HepG2 (cell line): Measurements from ENCODE around the gene ZNF30. TPM values are rescaled to one million over a fixed set of nuclear protein-coding genes. Genes with fewer than 3 reads are reported as not detected.
A peak's percentile ranks its signal among the peaks of the same experiment; 100 is the strongest.

Experiments used
- ATAC-seq: fragments of 200-7000 bp; cut with Tn5 transposase; 3 replicates; pipeline ENCODE4 v1.9.1; 2020; ENCODE audit warnings: mild to moderate bottlenecking, moderate library complexity
- BruUV-seq: library from RNA; stranded (reverse); fragments of 400-500 nt; replicated peaks from 2 replicates; lab custom pipeline; 2021; lab: Mats Ljungman, UMichigan
- CTCF ChIA-PET: fragments of 300-600 bp; formaldehyde crosslinking; extraction: SDS; loops from one replicate; lab custom pipeline; 2021; ENCODE audit warnings: low total read pairs, inconsistent platforms, low intra/inter-chr PET ratio; lab: Yijun Ruan, JAX
- POLR2A ChIA-PET: fragments of 350-600 bp; sonication (Branson Sonifier 250); formaldehyde crosslinking; loops from one replicate; lab custom pipeline; 2020; ENCODE audit warnings: antibody characterized with exemption, inconsistent platforms; lab: Yijun Ruan, JAX
- DNase-seq: peaks from one replicate; pipeline ENCODE4 v3.0.0-alpha.2; 2015; ENCODE audit warnings: low spot score
- FAIRE-seq: peaks from 3 replicates; lab custom pipeline; 2011; peaks lifted over from hg19 to GRCh38; lab: Jason Lieb, UNC
- H2AFZ ChIP-seq: one replicate; pipeline ENCODE4 v1.6.1; 2011; ENCODE audit warnings: low read length, inconsistent platforms
- H3K27ac ChIP-seq: fragments of 300-600 bp; 3 replicates; pipeline ENCODE4 v1.8.0; 2011; ENCODE audit warnings: mixed run types, mild to moderate bottlenecking, mixed read lengths, low read length, inconsistent platforms; ENCODE audit not compliant: insufficient read depth; ENCODE audit errors: extremely low read length
- H3K27me3 ChIP-seq, 2 experiments: fragments of 200-600 bp in 1 of 2; 2 replicates in 1 of 2; 3 replicates in 1 of 2; pipeline versions ENCODE4 v1.6.0 to v1.8.0; 2011; ENCODE audit warnings: low read length in 2 of 2, mild to moderate bottlenecking in 2 of 2, moderate library complexity in 2 of 2, inconsistent platforms in 1 of 2; ENCODE audit not compliant: insufficient read depth in 2 of 2, control insufficient read depth in 1 of 2
- H3K36me3 ChIP-seq, 2 experiments: fragments of 200-600 bp in 1 of 2; replicated peaks in 1 of 2; 2 replicates in 1 of 2; 3 replicates in 1 of 2; pipeline versions ENCODE4 v1.5.1 to v1.8.0; 2011; ENCODE audit warnings: low read length in 2 of 2, inconsistent platforms in 1 of 2; ENCODE audit not compliant: insufficient read depth in 2 of 2, control insufficient read depth in 1 of 2
- H3K4me1 ChIP-seq: 2 replicates; pipeline ENCODE4 v1.5.1; 2012; ENCODE audit warnings: low read length, inconsistent platforms; ENCODE audit not compliant: insufficient read depth
- H3K4me2 ChIP-seq: 2 replicates; pipeline ENCODE4 v1.6.0; 2011; ENCODE audit warnings: low read depth, low read length, inconsistent platforms
- H3K4me3 ChIP-seq, 3 experiments: fragments of 200-600 bp in 1 of 3; sonication (generic), shearing (Covaris generic) in 1 of 3; replicated peaks in 1 of 3; 2 replicates each; pipeline ENCODE4 v1.5.1; 2011 to 2016; ENCODE audit warnings: low read length in 3 of 3, inconsistent platforms in 2 of 3, low read depth in 2 of 3, mild to moderate bottlenecking in 2 of 3, control low read depth in 1 of 3, mixed read lengths in 1 of 3; ENCODE audit not compliant: insufficient read depth in 1 of 3
- H3K79me2 ChIP-seq: one replicate; pipeline ENCODE4 v1.6.1; 2011; ENCODE audit warnings: low read length, inconsistent platforms; ENCODE audit not compliant: insufficient read depth
- H3K9ac ChIP-seq: 2 replicates; pipeline ENCODE4 v1.6.0; 2011; ENCODE audit warnings: mild to moderate bottlenecking, low read depth, low read length, inconsistent platforms; ENCODE audit not compliant: insufficient read depth
- H3K9me3 ChIP-seq: 2 replicates; pipeline ENCODE4 v1.5.1; 2012; ENCODE audit warnings: mild to moderate bottlenecking, low read length
- H4K20me1 ChIP-seq: 2 replicates; pipeline ENCODE4 v1.6.0; 2011; ENCODE audit warnings: inconsistent platforms, mild to moderate bottlenecking, low read length, moderate library complexity; ENCODE audit not compliant: insufficient read depth
- CCAR2 ChIP-seq: fragments of 200-400 bp; formaldehyde crosslinking; optimal IDR thresholded peaks from 2 replicates; pipeline ENCODE3; 2018; ENCODE audit warnings: low read depth, mild to moderate bottlenecking, low read length, moderate library complexity
- CEBPB ChIP-seq: IDR thresholded peaks from 2 replicates; pipeline ENCODE4 v1.6.1; 2011; ENCODE audit warnings: low read depth, low read length, improper control_type of control experiment, borderline replicate concordance
- CHCHD3 ChIP-seq: sonication (generic); formaldehyde crosslinking; IDR thresholded peaks from 2 replicates; pipeline ENCODE4 v1.8.0; 2022; ENCODE audit warnings: mild to moderate bottlenecking, missing genetic modification reagents, moderate library complexity
- TAF15 ChIP-seq: fragments of 200-400 bp; formaldehyde crosslinking; IDR thresholded peaks from one replicate; pipeline ENCODE4 v1.6.1; 2018; ENCODE audit warnings: mild to moderate bottlenecking, low read depth, low read length; ENCODE audit not compliant: poor library complexity, severe bottlenecking
- ZNF569 ChIP-seq: sonication (generic); formaldehyde crosslinking; IDR thresholded peaks from 2 replicates; pipeline ENCODE4 v1.5.0; 2020; ENCODE audit warnings: mild to moderate bottlenecking, missing genetic modification reagents, moderate library complexity, borderline replicate concordance
- ZNF772 ChIP-seq: sonication (generic); formaldehyde crosslinking; IDR thresholded peaks from 2 replicates; pipeline ENCODE4 v1.5.0; 2020; ENCODE audit warnings: mild to moderate bottlenecking, missing genetic modification reagents
- WGBS: methylation state at CpG from one replicate; pipeline ENCODE4 v1.1.6; 2017; ENCODE audit warnings: low lambda C conversion rate; 5-methylcytosine and 5-hydroxymethylcytosine counted together
- in situ Hi-C: cut with HindIII; loops from 2 replicates; pipeline ENCODE4 v1.10.0; 2017; ENCODE audit warnings: low pct_unique_long_range_greater_than_20kb; ENCODE audit not compliant: extremely low pct_ligation_motif_present
- intact Hi-C: fragments of 100-400 bp; cut with micrococcal nuclease; formaldehyde crosslinking; loops from one replicate; pipeline ENCODE4 v1.10.0; 2022; ENCODE audit not compliant: unreplicated experiment
- polyA plus RNA-seq, 8 experiments: library from polyadenylated mRNA; depleted of rRNA in 3 of 8; stranded (reverse) in 7 of 8; unstranded in 1 of 8; fragments of >200 nt; fragmentation: Illumina TruSeq in 4 of 8; extraction: Trizol in 4 of 8; gene quantifications; 2 replicates each; pipeline versions ENCODE4 v1.2.1 to v1.2.3, GENCODE V29; 2011 to 2016; ENCODE audit warnings: low read depth in 4 of 8, missing spikeins in 1 of 8, mixed read lengths in 1 of 8; ENCODE audit not compliant: insufficient read depth in 1 of 8
- total RNA-seq, 5 experiments: library from RNA; depleted of rRNA; stranded (reverse); fragments of >200 nt; fragmentation: Illumina TruSeq; extraction: Trizol; gene quantifications; 2 replicates each; pipeline ENCODE4 v1.2.3, GENCODE V29; 2016; ENCODE audit warnings: low read depth in 1 of 5

Gene ZNF30
- total and polyA plus RNA-seq, 2 of the 13 experiments (the other 11 are each of a cell fraction or from before 2014, with no cell fraction given), result 2.3 to 4.4 TPM

DNA sequence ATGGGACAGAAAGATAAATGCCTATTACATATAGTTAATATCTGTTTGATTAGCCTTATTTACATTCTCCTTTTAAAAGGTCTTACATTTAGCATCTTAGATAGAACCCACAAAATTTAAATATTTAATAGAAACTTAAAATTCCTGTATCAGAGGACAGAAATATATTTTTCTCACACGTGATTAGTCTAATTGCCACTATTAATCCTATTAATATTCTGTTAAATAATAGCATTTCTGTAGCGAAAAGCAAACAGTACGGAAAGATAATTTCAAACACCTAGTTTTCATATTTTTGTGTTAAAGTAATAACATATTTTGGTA, 380 bp upstream of the ZNF30 start:
- H3K4me3 ChIP-seq, result peak overlapping the region in 2 of 3 experiments; percentile 65 to 77; a peak in 3 of 6 replicates

DNA sequence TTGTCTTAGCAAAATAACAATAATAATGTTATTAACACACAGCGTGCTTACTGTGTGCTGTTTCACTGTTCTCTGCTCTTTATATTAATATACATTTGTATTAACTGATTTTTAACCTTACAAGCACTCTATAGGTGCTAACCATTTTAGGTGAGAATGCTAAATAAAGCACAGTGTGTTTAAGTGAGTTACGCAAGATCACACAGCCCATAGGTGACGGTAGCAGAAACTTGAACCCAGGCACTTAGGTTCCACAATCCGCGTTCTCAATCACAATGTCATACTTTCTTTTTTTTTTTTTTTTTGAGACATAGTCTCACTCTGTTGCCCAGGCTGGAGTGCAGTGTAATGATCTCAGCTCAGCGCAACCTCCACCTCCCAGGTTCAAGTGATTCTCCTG, 5.8 kb downstream of the ZNF30 start:
- WGBS, result 96% methylated on average over 6 of the region's 6 CpGs
- H2AFZ ChIP-seq, result no peak overlapping the region
- no peak overlapping the region for H3K9ac ChIP-seq
- CTCF ChIA-PET, result no interaction called here
- POLR2A ChIA-PET, result no interaction called here
- H3K36me3 ChIP-seq, result peaks cover 7 to 12% of the 10 kb centered on the region in 2 experiments; a peak in 3 of 5 replicates
- ATAC-seq (no peak), FAIRE-seq (no peak), DNase-seq (no peak)
- no peaks in the 10 kb centered on the region for H3K79me2 ChIP-seq
- BruUV-seq, result no TSS peak
- H3K27ac ChIP-seq, result no peak overlapping the region
- H4K20me1 ChIP-seq, result no peaks in the 10 kb centered on the region
- intact Hi-C loops (no loop called here), in situ Hi-C loops (no loop called here)
- no peaks in the 10 kb centered on the region for H3K27me3 ChIP-seq
- H3K4me3 ChIP-seq, result no peak overlapping the region
- no peak overlapping the region for H3K4me2 ChIP-seq
- H3K4me1 ChIP-seq, result peaks cover 5% of the 10 kb centered on the region; the same call in 1 of the 2 replicates
- no peak for TF ChIP-seq CCAR2
- TF ChIP-seq ZNF772 (CRISPR knock-in tag), result no peak
- TF ChIP-seq CEBPB, result peak; percentile 55; the same call in 1 of the 2 replicates
- H3K9me3 ChIP-seq, result no peaks in the 10 kb centered on the region

More for the DNA sequence above, 380 bp upstream of the ZNF30 start:
- intact Hi-C loops, result loop anchor here (1.0 kb wide), 1 partner anchor 193 kb away; no protein-coding TSS in a partner anchor
- H3K4me1 ChIP-seq, result peaks cover 15% of the 10 kb centered on the region
- H3K4me2 ChIP-seq, result peak overlapping the region; percentile 83
- no TSS peak for BruUV-seq
- 42% methylated on average over 3 of the region's 3 CpGs for WGBS
- no peaks in the 10 kb centered on the region for H3K36me3 ChIP-seq
- no peaks in the 10 kb centered on the region for H3K79me2 ChIP-seq
- TF ChIP-seq ZNF569 (CRISPR knock-in tag) (no peak), TAF15 (no peak), CHCHD3 (no peak)
- H2AFZ ChIP-seq, result peak overlapping the region; percentile 20
- in situ Hi-C loops, result no loop called here
- ATAC-seq (no peak), FAIRE-seq (no peak), DNase-seq (no peak)
- H3K9ac ChIP-seq, result peak overlapping the region; percentile 35; the same call in 1 of the 2 replicates
- ChIA-PET CTCF (no interaction called here), POLR2A (interaction anchor here (0.6 to 1.8 kb wide), 4 partner anchors 37 to 193 kb away, joined by 3 to 10 read pairs (median 5); partner anchors contain the start of gene ZNF181)
- H3K27ac ChIP-seq, result no peak overlapping the region
- no peaks in the 10 kb centered on the region for H3K27me3 ChIP-seq
- no peaks in the 10 kb centered on the region for H4K20me1 ChIP-seq
- no peaks in the 10 kb centered on the region for H3K9me3 ChIP-seq
